OCI-LY7 (cell line): Measurements from ENCODE around the gene PRELID2. TPM values are rescaled to one million over a fixed set of nuclear protein-coding genes. Genes with fewer than 3 reads are reported as not detected.

ENCODE experiments used
- BruUV-seq: library from RNA; stranded (reverse); fragments of 400-500 nt; replicated peaks from 2 replicates; lab custom pipeline; 2021; lab: Mats Ljungman, UMichigan
- CTCF ChIA-PET: fragments of 300-600 bp; sonication (Branson Sonifier 250); formaldehyde crosslinking; loops from one replicate; lab custom pipeline; 2022; ENCODE audit warnings: antibody characterized with exemption; ENCODE audit not compliant: unreplicated experiment; lab: Charles Lee
- POLR2A ChIA-PET: fragments of 300-600 bp; sonication (Branson Sonifier 250); formaldehyde crosslinking; loops from one replicate; lab custom pipeline; 2022; ENCODE audit warnings: antibody characterized with exemption; lab: Charles Lee
- DNase-seq: peaks from one replicate; pipeline ENCODE4 v3.0.0-alpha.2; 2015; ENCODE audit warnings: low spot score
- H2AFZ ChIP-seq: fragments of 200-600 bp; sonication (generic), shearing (Covaris generic); 2 replicates; pipeline ENCODE4 v1.6.1; 2014; ENCODE audit warnings: mild to moderate bottlenecking, antibody characterized with exemption, low read length, moderate library complexity
- H3K27ac ChIP-seq: fragments of 200-600 bp; sonication (generic); 2 replicates; pipeline ENCODE4 v1.5.1; 2014; ENCODE audit warnings: mixed run types, low read depth, mild to moderate bottlenecking, moderate library complexity, low read length, inconsistent platforms; ENCODE audit not compliant: poor library complexity, severe bottlenecking
- H3K36me3 ChIP-seq: fragments of 200-600 bp; sonication (generic); 2 replicates; pipeline ENCODE4 v1.6.1; 2014; ENCODE audit warnings: mild to moderate bottlenecking, antibody characterized with exemption, low read length, moderate library complexity, mixed read lengths; ENCODE audit not compliant: insufficient read depth
- H3K4me1 ChIP-seq: fragments of 200-600 bp; sonication (generic); 2 replicates; pipeline ENCODE4 v1.5.1; 2014; ENCODE audit warnings: mild to moderate bottlenecking, low read length; ENCODE audit not compliant: insufficient read depth, poor library complexity, severe bottlenecking
- H3K4me2 ChIP-seq: fragments of 200-600 bp; sonication (generic); 2 replicates; pipeline ENCODE4 v1.6.1; 2014; ENCODE audit warnings: mild to moderate bottlenecking, low read length
- H3K4me3 ChIP-seq: fragments of 200-600 bp; sonication (generic); 2 replicates; pipeline ENCODE4 v1.5.1; 2014; ENCODE audit warnings: mild to moderate bottlenecking, low read depth, low read length; ENCODE audit not compliant: poor library complexity, severe bottlenecking
- H3K79me2 ChIP-seq: fragments of 200-600 bp; sonication (generic); 2 replicates; pipeline ENCODE4 v1.6.1; 2016; ENCODE audit warnings: low read depth, mild to moderate bottlenecking, low read length, moderate library complexity, mixed read lengths; ENCODE audit not compliant: insufficient read depth
- H3K9me2 ChIP-seq: fragments of 200-600 bp; sonication (generic); 2 replicates; pipeline ENCODE4 v1.6.1; 2016; ENCODE audit warnings: mild to moderate bottlenecking, low read length, mixed read lengths; ENCODE audit not compliant: insufficient read depth
- H3K9me3 ChIP-seq: fragments of 200-600 bp; sonication (generic); 2 replicates; pipeline ENCODE4 v1.6.1; 2014; ENCODE audit warnings: mild to moderate bottlenecking, mixed run types, low read length, mixed read lengths
- H4K20me1 ChIP-seq: fragments of 200-600 bp; sonication (generic); 2 replicates; pipeline ENCODE4 v1.6.1; 2014; ENCODE audit warnings: mild to moderate bottlenecking, antibody characterized with exemption, low read length, moderate library complexity, mixed read lengths; ENCODE audit not compliant: insufficient read depth
- EZH2phosphoT487 ChIP-seq: fragments of 200-600 bp; sonication (generic); IDR thresholded peaks from 2 replicates; pipeline ENCODE4 v1.6.1; 2018; ENCODE audit warnings: low read depth, borderline replicate concordance, mild to moderate bottlenecking, mixed run types, antibody characterized with exemption, low read length, moderate library complexity, mixed read lengths
- intact Hi-C: fragments of 100-400 bp; cut with micrococcal nuclease; formaldehyde crosslinking; loops from one replicate; pipeline ENCODE4 v1.10.0; 2022; ENCODE audit not compliant: unreplicated experiment
- total RNA-seq, 2 experiments: library from RNA; depleted of rRNA in 1 of 2; stranded (reverse); fragments of >200 nt in 1 of 2; shearing (Covaris generic) in 1 of 2; gene quantifications; 2 replicates each; pipeline ENCODE4 v1.2.3, GENCODE V29; 2014 to 2022
- TF ChIP-seq, protein P1 (sequence below): fragments of 200-600 bp; sonication (generic); conservative IDR thresholded peaks from 2 replicates; pipeline ENCODE4 v1.5.1; 2014; ENCODE audit warnings: mild to moderate bottlenecking, antibody characterized with exemption, low read length, moderate library complexity, mixed read lengths

The PRELID2 gene
- total RNA-seq, 2 experiments from 2014 or later = 1.4 to 9.5 TPM

DNA sequence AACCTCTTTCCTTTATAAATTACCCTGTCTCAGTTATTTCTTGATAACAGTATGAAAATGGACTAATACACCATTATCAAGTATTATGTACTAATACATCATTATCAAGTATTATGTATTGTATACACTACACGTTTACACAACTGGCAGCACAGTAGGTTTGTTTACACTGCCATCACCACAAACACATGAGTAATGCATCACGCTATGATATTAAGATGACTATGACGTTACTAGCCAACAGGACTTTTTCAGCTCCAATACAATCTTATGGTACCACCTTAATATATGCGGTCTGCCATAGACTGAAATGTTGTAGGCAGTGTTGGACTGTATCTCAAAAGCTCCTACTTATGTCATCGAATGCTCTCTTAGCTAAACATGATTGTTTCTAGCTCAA is 28.2 kb downstream of the PRELID2 start:
- H3K4me2 ChIP-seq = no peak overlapping the region
- no peaks in the 10 kb centered on the region for H3K9me2 ChIP-seq
- TF ChIP-seq, protein P1, sequence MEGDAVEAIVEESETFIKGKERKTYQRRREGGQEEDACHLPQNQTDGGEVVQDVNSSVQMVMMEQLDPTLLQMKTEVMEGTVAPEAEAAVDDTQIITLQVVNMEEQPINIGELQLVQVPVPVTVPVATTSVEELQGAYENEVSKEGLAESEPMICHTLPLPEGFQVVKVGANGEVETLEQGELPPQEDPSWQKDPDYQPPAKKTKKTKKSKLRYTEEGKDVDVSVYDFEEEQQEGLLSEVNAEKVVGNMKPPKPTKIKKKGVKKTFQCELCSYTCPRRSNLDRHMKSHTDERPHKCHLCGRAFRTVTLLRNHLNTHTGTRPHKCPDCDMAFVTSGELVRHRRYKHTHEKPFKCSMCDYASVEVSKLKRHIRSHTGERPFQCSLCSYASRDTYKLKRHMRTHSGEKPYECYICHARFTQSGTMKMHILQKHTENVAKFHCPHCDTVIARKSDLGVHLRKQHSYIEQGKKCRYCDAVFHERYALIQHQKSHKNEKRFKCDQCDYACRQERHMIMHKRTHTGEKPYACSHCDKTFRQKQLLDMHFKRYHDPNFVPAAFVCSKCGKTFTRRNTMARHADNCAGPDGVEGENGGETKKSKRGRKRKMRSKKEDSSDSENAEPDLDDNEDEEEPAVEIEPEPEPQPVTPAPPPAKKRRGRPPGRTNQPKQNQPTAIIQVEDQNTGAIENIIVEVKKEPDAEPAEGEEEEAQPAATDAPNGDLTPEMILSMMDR = no peak
- TF ChIP-seq EZH2phosphoT487 = no peak
- ChIA-PET CTCF (no interaction called here), POLR2A (interaction anchor here (0.6 kb wide), 1 partner anchor 60 kb away, joined by 3 read pairs; no protein-coding TSS in a partner anchor)
- no peak overlapping the region for H3K4me3 ChIP-seq
- intact Hi-C loops = no loop called here
- H3K9me3 ChIP-seq = no peaks in the 10 kb centered on the region
- H2AFZ ChIP-seq = no peak overlapping the region
- H4K20me1 ChIP-seq = no peaks in the 10 kb centered on the region
- H3K4me1 ChIP-seq = no peaks in the 10 kb centered on the region
- BruUV-seq = no TSS peak
- no peak overlapping the region for H3K27ac ChIP-seq
- no peaks in the 10 kb centered on the region for H3K36me3 ChIP-seq
- no peaks in the 10 kb centered on the region for H3K79me2 ChIP-seq
- DNase-seq = no peak

DNA sequence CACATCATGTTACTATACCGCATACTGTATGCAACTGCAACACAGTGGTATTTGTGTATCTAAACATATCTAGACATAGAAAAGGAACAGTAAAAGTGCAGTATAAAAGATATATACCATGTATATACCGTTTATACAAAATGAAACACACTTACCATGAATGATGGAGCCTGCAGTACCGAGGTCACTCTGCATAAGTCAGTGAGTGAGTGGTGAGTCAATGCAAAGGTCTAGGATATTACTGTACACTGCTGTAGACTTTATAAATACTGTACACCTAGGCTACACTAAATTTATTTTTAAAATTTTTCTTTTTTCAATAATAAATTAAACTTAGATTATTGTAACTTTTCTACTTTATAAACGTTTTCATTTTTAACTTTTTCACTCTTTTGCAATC is 29.3 kb downstream of the PRELID2 start:
- Histone ChIP-seq H3K4me3 (no peak overlapping the region), H2AFZ (no peak overlapping the region), H3K4me2 (no peak overlapping the region), H3K4me1 (no peaks in the 10 kb centered on the region), H3K79me2 (no peaks in the 10 kb centered on the region), H3K27ac (no peak overlapping the region), H4K20me1 (no peaks in the 10 kb centered on the region), H3K9me2 (no peaks in the 10 kb centered on the region), H3K9me3 (no peaks in the 10 kb centered on the region), H3K36me3 (no peaks in the 10 kb centered on the region)
- BruUV-seq = no TSS peak
- POLR2A ChIA-PET = interaction anchor here (0.6 kb wide), 1 partner anchor 20 kb away, joined by 3 read pairs; no protein-coding TSS in a partner anchor
- intact Hi-C loops = no loop called here
- CTCF ChIA-PET = no interaction called here
- TF ChIP-seq EZH2phosphoT487 = no peak
- TF ChIP-seq, protein P1 = no peak
- DNase-seq = no peak

DNA sequence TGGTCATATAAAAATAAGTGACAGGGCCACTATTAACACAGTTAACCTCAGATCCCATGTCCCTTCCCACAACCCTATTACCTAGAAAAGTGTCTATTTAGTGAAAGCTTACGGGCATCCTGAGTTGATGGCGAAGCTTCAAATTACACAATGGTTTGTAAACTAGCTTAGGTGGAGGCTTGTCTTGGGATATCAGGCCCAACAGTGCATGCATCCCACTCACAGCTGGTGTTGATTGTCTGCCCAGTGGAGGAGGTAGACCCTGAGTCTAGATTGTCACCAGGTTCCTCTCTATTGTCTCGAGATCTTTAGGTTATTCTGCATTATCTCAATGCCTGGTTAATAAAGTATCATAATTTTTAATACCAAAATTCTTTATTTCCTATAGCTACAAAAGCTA is 30.4 kb downstream of the PRELID2 start:
- no peaks in the 10 kb centered on the region for H3K9me2 ChIP-seq
- CTCF ChIA-PET = interaction anchor here (0.7 kb wide), 1 partner anchor 13 kb away, joined by 3 read pairs; no protein-coding TSS in a partner anchor
- no peak overlapping the region for H3K27ac ChIP-seq
- no peak for DNase-seq
- no peak overlapping the region for H3K4me3 ChIP-seq
- POLR2A ChIA-PET = interaction anchor here (0.6 to 1.2 kb wide), 2 partner anchors 42 to 182 kb away, joined by 4 read pairs; no protein-coding TSS in a partner anchor
- no peaks in the 10 kb centered on the region for H3K36me3 ChIP-seq
- H4K20me1 ChIP-seq = no peaks in the 10 kb centered on the region
- intact Hi-C loops = no loop called here
- BruUV-seq = no TSS peak
- H2AFZ ChIP-seq = no peak overlapping the region
- H3K4me1 ChIP-seq = no peaks in the 10 kb centered on the region
- no peaks in the 10 kb centered on the region for H3K9me3 ChIP-seq
- TF ChIP-seq EZH2phosphoT487 = no peak
- TF ChIP-seq, protein P1 = no peak
- H3K79me2 ChIP-seq = no peaks in the 10 kb centered on the region
- no peak overlapping the region for H3K4me2 ChIP-seq
